A549 (cell line): ENCODE data around the gene GPR75. TPM values are rescaled to one million over a fixed set of nuclear protein-coding genes. Genes with fewer than 3 reads are reported as not detected.
"Not testable (repeated sequence)": the region's sequence is repeated elsewhere in the genome, so short reads cannot be mapped to it uniquely, and the experiment has no call there.

Source experiments
- ATAC-seq, 2 experiments: fragments of 200-7000 bp in 1 of 2; fragments of >200 bp in 1 of 2; cut with Nextera tagmentation in 1 of 2; cut with Tn5 transposase in 1 of 2; 3 replicates each; pipeline versions ENCODE4 v1.8.0 to v1.9.1; 2018 to 2020; ENCODE audit warnings: mild to moderate bottlenecking in 1 of 2, moderate library complexity in 1 of 2
- CTCF ChIA-PET: fragments of 300-600 bp; sonication (Branson Sonifier 250); formaldehyde crosslinking; extraction: SDS; loops from one replicate; lab custom pipeline; 2021; ENCODE audit warnings: antibody characterized with exemption, inconsistent platforms; lab: Yijun Ruan, JAX
- POLR2A ChIA-PET: fragments of 350-600 bp; formaldehyde crosslinking; extraction: SDS; loops from one replicate; lab custom pipeline; 2021; ENCODE audit warnings: antibody characterized with exemption, inconsistent platforms; lab: Yijun Ruan, JAX
- DNase-seq, 2 experiments: peaks; one replicate each; pipeline versions ENCODE4 v3.0.0 to v3.0.0-alpha.2; 2011 to 2016; ENCODE audit warnings: low read depth in 1 of 2, low spot score in 1 of 2
- FAIRE-seq: peaks from 2 replicates; lab custom pipeline; 2011; peaks lifted over from hg19 to GRCh38; lab: Jason Lieb, UNC
- H3K27ac ChIP-seq, 2 experiments: fragments of >200 bp; sonication (Bioruptor Twin); formaldehyde crosslinking; 3 replicates each; pipeline ENCODE4 v1.5.1; 2016 to 2017
- H3K4me1 ChIP-seq: fragments of >200 bp; sonication (Bioruptor Twin); formaldehyde crosslinking; 3 replicates; pipeline ENCODE4 v1.6.1; 2016
- H3K4me2 ChIP-seq: fragments of >200 bp; sonication (Bioruptor Twin); formaldehyde crosslinking; 3 replicates; pipeline ENCODE4 v1.6.1; 2016
- H3K4me3 ChIP-seq: fragments of >200 bp; sonication (Bioruptor Twin); formaldehyde crosslinking; 3 replicates; pipeline ENCODE4 v1.5.1; 2016
- H3K9me3 ChIP-seq: fragments of >200 bp; sonication (Bioruptor Twin); formaldehyde crosslinking; 3 replicates; pipeline ENCODE4 v1.6.1; 2016
- CBX2 ChIP-seq: fragments of 200-600 bp; sonication (generic); IDR thresholded peaks from 2 replicates; pipeline ENCODE4 v1.6.1; 2016; ENCODE audit warnings: low read depth, mild to moderate bottlenecking, borderline replicate concordance
- CEBPB ChIP-seq, 2 experiments: fragments of >200 bp in 1 of 2; sonication (Bioruptor Twin) in 1 of 2; formaldehyde crosslinking in 1 of 2; IDR thresholded peaks; 2 replicates each; pipeline ENCODE4 v1.6.1; 2012 to 2016
- CHD2 ChIP-seq: fragments of 150-350 bp; IDR thresholded peaks from 2 replicates; pipeline ENCODE4 v1.6.1; 2014; ENCODE audit warnings: low read length; ENCODE audit not compliant: partially characterized antibody
- CHD4 ChIP-seq: fragments of 200-600 bp; sonication (generic); IDR thresholded peaks from 2 replicates; pipeline ENCODE4 v1.6.1; 2016; ENCODE audit warnings: antibody characterized with exemption, mild to moderate bottlenecking, borderline replicate concordance
- EHMT2 ChIP-seq: fragments of 200-600 bp; sonication (generic); IDR thresholded peaks from 2 replicates; pipeline ENCODE4 v1.6.1; 2016; ENCODE audit warnings: antibody characterized with exemption, low read depth, mild to moderate bottlenecking, moderate library complexity
- ESRRA ChIP-seq: fragments of 150-350 bp; IDR thresholded peaks from 2 replicates; pipeline ENCODE4 v1.6.1; 2014; ENCODE audit warnings: mild to moderate bottlenecking, low read length, borderline replicate concordance
- FOXS1 ChIP-seq: fragments of 250-450 bp; sonication (Bioruptor Pico); IDR thresholded peaks from 2 replicates; pipeline ENCODE4 v1.5.0; 2020; ENCODE audit warnings: mild to moderate bottlenecking, moderate library complexity
- GATA3 ChIP-seq: IDR thresholded peaks from 2 replicates; pipeline ENCODE4 v1.6.1; 2012; ENCODE audit warnings: borderline replicate concordance
- HDAC2 ChIP-seq: fragments of 200-600 bp; sonication (generic); IDR thresholded peaks from 2 replicates; pipeline ENCODE4 v1.6.1; 2016
- HOXA7 ChIP-seq: fragments of 250-450 bp; sonication (Bioruptor Pico); IDR thresholded peaks from 2 replicates; pipeline ENCODE4 v1.5.0; 2020; ENCODE audit warnings: mild to moderate bottlenecking, moderate library complexity
- JUNB ChIP-seq: fragments of >200 bp; sonication (Bioruptor Twin); formaldehyde crosslinking; IDR thresholded peaks from 2 replicates; pipeline ENCODE4 v1.6.1; 2016
- NPAS2 ChIP-seq: fragments of 250-450 bp; sonication (Bioruptor Pico); IDR thresholded peaks from 2 replicates; pipeline ENCODE4 v1.8.0; 2022; ENCODE audit warnings: mild to moderate bottlenecking, moderate library complexity, borderline replicate concordance
- PHF8 ChIP-seq: fragments of 200-600 bp; sonication (generic); IDR thresholded peaks from 2 replicates; pipeline ENCODE4 v1.6.1; 2016; ENCODE audit warnings: low read depth, mild to moderate bottlenecking, antibody characterized with exemption, moderate library complexity, borderline replicate concordance
- POLR2AphosphoS2 ChIP-seq: conservative IDR thresholded peaks from 2 replicates; pipeline ENCODE4 v1.6.1; 2012; ENCODE audit warnings: low read length, improper control_type of control experiment, inconsistent platforms
- RARB ChIP-seq: fragments of 250-450 bp; sonication (Bioruptor Pico); IDR thresholded peaks from 2 replicates; pipeline ENCODE4 v1.8.0; 2021; ENCODE audit warnings: mild to moderate bottlenecking, moderate library complexity
- RCOR1 ChIP-seq: fragments of 150-350 bp; IDR thresholded peaks from 2 replicates; pipeline ENCODE4 v1.6.1; 2014; ENCODE audit warnings: antibody characterized with exemption, low read length, low read depth
- SMC3 ChIP-seq: fragments of >200 bp; sonication (Bioruptor Twin); formaldehyde crosslinking; IDR thresholded peaks from 3 replicates; pipeline ENCODE4 v1.6.1; 2018; ENCODE audit warnings: inconsistent platforms
- TFCP2L1 ChIP-seq: fragments of 250-450 bp; sonication (Bioruptor Pico); IDR thresholded peaks from 2 replicates; pipeline ENCODE4 v1.5.0; 2021; ENCODE audit warnings: mild to moderate bottlenecking
- ZNF302 ChIP-seq: fragments of 250-450 bp; sonication (Bioruptor Pico); IDR thresholded peaks from 2 replicates; pipeline ENCODE4 v1.9.0; 2021; ENCODE audit warnings: inconsistent platforms, mild to moderate bottlenecking, moderate library complexity
- ZSCAN20 ChIP-seq: fragments of 250-450 bp; sonication (Bioruptor Pico); IDR thresholded peaks from 2 replicates; pipeline ENCODE4 v1.8.0; 2022; ENCODE audit warnings: mild to moderate bottlenecking, moderate library complexity
- WGBS: methylation state at CpG from one replicate; pipeline ENCODE4 v1.1.6; 2017; ENCODE audit errors: missing lambda C conversion rate; 5-methylcytosine and 5-hydroxymethylcytosine counted together
- polyA plus RNA-seq, 4 experiments: library from polyadenylated mRNA; depleted of rRNA in 3 of 4; stranded (reverse); fragments of >200 nt; fragmentation: RNase III in 1 of 4; extraction: RNeasy Plus Mini Kit Qiagen cat#74134 plus additional on column Dnase treatment in 1 of 4; gene quantifications; 2 replicates in 3 of 4; 3 replicates in 1 of 4; pipeline ENCODE4 v1.2.3, GENCODE V29; 2011 to 2017
- TF ChIP-seq, protein P1 (sequence below): fragments of >200 bp; sonication (Bioruptor Twin); formaldehyde crosslinking; IDR thresholded peaks from 3 replicates; pipeline ENCODE4 v1.6.1; 2016
- TF ChIP-seq, protein P2 (sequence below): fragments of >200 bp; sonication (Bioruptor Twin); formaldehyde crosslinking; IDR thresholded peaks from 2 replicates; pipeline ENCODE4 v1.6.1; 2016
- TF ChIP-seq, protein P3 (sequence below): fragments of 200-600 bp; sonication (generic); IDR thresholded peaks from 2 replicates; pipeline ENCODE4 v1.6.1; 2016; ENCODE audit warnings: antibody characterized with exemption, mild to moderate bottlenecking, moderate library complexity
- TF ChIP-seq, protein P4 (sequence below): IDR thresholded peaks from 2 replicates; pipeline ENCODE4 v1.6.1; 2012
- TF ChIP-seq, protein P5 (sequence below): fragments of 250-450 bp; sonication (Bioruptor Pico); IDR thresholded peaks from 2 replicates; pipeline ENCODE4 v1.5.0; 2020; ENCODE audit warnings: low read depth, mild to moderate bottlenecking, moderate library complexity

GPR75 gene
- polyA plus RNA-seq, 2 of the 4 experiments (the other 2 are of a cell fraction), result 1.4 to 3.0 TPM

DNA sequence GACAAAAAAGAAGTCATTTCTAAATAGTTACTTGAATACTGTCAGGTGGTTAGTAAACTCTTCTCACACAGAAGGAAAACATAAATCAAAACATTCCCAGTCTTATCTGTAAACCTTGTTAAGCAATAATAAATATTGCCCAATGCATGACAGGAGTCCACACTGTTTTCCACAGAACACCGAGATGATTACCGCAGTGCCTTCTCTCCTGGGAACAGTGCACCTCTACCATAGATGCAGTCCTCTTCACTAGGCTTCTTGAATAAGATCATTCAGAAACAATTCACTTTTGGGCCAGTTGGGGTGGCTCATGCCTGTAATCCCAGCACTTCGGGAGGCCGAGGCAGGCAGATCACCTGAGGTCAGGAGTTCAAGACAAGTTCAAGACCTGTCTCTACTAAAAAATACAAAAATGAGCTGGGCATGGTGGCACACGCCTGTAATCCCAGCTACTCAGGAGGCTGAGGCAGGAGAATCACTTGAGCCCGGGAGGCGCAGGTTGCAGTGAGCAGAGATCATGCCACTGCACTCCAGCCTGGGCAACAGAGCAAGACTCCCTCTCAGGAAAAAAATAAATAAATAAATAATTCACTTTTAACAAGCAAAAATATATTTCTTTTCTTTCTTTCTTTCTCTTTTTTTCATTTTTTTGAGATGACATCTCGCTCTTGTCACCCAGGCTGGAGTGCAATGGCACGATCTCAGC lies 8.6 kb downstream of the GPR75 start:
- H3K4me2 ChIP-seq, FAIRE-seq, H3K9me3 ChIP-seq, POLR2A ChIA-PET, H3K4me3 ChIP-seq, H3K27ac ChIP-seq, DNase-seq, H3K4me1 ChIP-seq: not testable (repeated sequence)
- CTCF ChIA-PET, result interaction anchor here (0.7 kb wide), 1 partner anchor 1549 kb away, joined by 3 read pairs; no protein-coding TSS in a partner anchor
- peak in 1 of 2 experiments; percentile 47; a peak in 2 of 4 replicates for TF ChIP-seq CEBPB (IDR thresholded peaks at IDR 0.05)
- WGBS, result 89% methylated on average over 9 of the region's 9 CpGs
- peak in 1 of 2 experiments; percentile 35; a peak in 3 of 6 replicates for ATAC-seq

DNA sequence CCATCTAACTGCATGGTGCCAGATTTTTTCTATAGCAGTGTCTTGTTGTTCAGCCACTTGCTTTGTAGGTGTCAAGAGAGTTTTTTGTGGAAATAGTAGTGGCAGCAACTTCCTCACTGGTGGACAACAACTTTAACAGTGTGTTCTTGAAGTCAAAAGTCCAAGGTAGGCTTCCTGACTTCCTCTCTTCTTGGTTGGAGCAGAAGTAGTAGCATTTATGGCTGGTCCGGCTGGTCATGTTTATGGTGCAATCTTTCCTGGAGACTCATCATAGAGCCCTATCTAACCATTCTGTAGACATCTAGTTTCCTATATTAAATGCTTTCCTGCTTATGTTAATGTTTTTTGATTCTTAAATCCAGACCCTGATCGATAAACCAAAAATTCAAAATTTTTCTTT lies 11.7 kb downstream of the GPR75 start:
- Histone ChIP-seq H3K4me3 (no peak overlapping the region), H3K27ac (no peak overlapping the region), H3K9me3 (no peaks in the 10 kb centered on the region), H3K4me1 (no peaks in the 10 kb centered on the region), H3K4me2 (no peak overlapping the region)
- ChIA-PET POLR2A (no interaction called here), CTCF (no interaction called here)
- ATAC-seq (no peak), DNase-seq (no peak), FAIRE-seq (no peak)
- 96% methylated on average over 2 of the region's 2 CpGs for WGBS
- TF ChIP-seq HDAC2 (no peak), PHF8 (no peak), FOXS1 (CRISPR knock-in tag) (no peak), ZNF302 (no peak), NPAS2 (CRISPR knock-in tag) (no peak), CHD4 (no peak), ZSCAN20 (no peak), HOXA7 (CRISPR knock-in tag) (no peak), CHD2 (no peak), RCOR1 (no peak)
- TF ChIP-seq, protein P1, sequence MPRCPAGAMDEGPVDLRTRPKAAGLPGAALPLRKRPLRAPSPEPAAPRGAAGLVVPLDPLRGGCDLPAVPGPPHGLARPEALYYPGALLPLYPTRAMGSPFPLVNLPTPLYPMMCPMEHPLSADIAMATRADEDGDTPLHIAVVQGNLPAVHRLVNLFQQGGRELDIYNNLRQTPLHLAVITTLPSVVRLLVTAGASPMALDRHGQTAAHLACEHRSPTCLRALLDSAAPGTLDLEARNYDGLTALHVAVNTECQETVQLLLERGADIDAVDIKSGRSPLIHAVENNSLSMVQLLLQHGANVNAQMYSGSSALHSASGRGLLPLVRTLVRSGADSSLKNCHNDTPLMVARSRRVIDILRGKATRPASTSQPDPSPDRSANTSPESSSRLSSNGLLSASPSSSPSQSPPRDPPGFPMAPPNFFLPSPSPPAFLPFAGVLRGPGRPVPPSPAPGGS, result no peak
- TF ChIP-seq, protein P2, sequence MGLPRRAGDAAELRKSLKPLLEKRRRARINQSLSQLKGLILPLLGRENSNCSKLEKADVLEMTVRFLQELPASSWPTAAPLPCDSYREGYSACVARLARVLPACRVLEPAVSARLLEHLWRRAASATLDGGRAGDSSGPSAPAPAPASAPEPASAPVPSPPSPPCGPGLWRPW, result no peak
- TF ChIP-seq, protein P3, sequence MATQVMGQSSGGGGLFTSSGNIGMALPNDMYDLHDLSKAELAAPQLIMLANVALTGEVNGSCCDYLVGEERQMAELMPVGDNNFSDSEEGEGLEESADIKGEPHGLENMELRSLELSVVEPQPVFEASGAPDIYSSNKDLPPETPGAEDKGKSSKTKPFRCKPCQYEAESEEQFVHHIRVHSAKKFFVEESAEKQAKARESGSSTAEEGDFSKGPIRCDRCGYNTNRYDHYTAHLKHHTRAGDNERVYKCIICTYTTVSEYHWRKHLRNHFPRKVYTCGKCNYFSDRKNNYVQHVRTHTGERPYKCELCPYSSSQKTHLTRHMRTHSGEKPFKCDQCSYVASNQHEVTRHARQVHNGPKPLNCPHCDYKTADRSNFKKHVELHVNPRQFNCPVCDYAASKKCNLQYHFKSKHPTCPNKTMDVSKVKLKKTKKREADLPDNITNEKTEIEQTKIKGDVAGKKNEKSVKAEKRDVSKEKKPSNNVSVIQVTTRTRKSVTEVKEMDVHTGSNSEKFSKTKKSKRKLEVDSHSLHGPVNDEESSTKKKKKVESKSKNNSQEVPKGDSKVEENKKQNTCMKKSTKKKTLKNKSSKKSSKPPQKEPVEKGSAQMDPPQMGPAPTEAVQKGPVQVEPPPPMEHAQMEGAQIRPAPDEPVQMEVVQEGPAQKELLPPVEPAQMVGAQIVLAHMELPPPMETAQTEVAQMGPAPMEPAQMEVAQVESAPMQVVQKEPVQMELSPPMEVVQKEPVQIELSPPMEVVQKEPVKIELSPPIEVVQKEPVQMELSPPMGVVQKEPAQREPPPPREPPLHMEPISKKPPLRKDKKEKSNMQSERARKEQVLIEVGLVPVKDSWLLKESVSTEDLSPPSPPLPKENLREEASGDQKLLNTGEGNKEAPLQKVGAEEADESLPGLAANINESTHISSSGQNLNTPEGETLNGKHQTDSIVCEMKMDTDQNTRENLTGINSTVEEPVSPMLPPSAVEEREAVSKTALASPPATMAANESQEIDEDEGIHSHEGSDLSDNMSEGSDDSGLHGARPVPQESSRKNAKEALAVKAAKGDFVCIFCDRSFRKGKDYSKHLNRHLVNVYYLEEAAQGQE, result no peak
- TF ChIP-seq, all 56 proteins: peak for 0

DNA sequence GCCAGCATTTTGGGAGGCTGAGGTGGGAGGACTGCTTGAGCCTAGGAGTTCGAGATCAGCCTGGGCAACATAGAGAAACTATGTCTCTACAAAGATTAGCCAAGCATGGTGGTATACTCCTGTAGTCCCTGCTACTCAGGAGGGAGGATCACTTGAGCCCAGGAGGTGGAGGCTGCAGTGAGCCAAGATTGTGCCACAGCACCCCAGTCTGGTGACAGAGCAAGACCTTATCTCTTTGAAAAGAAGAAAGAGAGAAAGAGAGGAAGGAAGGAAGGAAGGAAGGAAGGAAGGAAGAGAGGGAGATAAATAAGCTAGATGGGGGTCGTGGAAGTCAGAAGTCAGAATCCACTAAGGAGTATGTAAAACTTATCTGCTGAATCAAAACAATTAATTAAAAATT lies 16.2 kb downstream of the GPR75 start:
- no peak for ATAC-seq
- no peak for TF ChIP-seq RARB (CRISPR knock-in tag)
- TF ChIP-seq POLR2AphosphoS2, result no peak
- TF ChIP-seq, protein P4, sequence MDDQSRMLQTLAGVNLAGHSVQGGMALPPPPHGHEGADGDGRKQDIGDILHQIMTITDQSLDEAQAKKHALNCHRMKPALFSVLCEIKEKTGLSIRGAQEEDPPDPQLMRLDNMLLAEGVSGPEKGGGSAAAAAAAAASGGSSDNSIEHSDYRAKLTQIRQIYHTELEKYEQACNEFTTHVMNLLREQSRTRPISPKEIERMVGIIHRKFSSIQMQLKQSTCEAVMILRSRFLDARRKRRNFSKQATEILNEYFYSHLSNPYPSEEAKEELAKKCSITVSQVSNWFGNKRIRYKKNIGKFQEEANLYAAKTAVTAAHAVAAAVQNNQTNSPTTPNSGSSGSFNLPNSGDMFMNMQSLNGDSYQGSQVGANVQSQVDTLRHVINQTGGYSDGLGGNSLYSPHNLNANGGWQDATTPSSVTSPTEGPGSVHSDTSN, result no peak
- no peak for TF ChIP-seq TFCP2L1 (CRISPR knock-in tag)
- TF ChIP-seq GATA3, result no peak
- no peak for TF ChIP-seq SMC3
- TF ChIP-seq JUNB, result no peak
- no peak for TF ChIP-seq ESRRA
- TF ChIP-seq, protein P1, result no peak
- TF ChIP-seq RCOR1, result no peak
- TF ChIP-seq FOXS1 (CRISPR knock-in tag), result no peak
- TF ChIP-seq, protein P5, sequence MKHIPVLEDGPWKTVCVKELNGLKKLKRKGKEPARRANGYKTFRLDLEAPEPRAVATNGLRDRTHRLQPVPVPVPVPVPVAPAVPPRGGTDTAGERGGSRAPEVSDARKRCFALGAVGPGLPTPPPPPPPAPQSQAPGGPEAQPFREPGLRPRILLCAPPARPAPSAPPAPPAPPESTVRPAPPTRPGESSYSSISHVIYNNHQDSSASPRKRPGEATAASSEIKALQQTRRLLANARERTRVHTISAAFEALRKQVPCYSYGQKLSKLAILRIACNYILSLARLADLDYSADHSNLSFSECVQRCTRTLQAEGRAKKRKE, result no peak
- no peak for TF ChIP-seq CBX2
- TF ChIP-seq EHMT2, result no peak

More for the DNA sequence above, 16.2 kb downstream of the GPR75 start:
- H3K9me3 ChIP-seq, result peaks cover 7% of the 10 kb centered on the region; the same call in 1 of the 3 replicates
- no peak for DNase-seq
- whole genome bisulfite sequencing, result 50% methylated on average over 2 of the region's 2 CpGs
- no peak overlapping the region for H3K27ac ChIP-seq
- CTCF ChIA-PET, result no interaction called here
- no peak overlapping the region for H3K4me3 ChIP-seq
- no peak for FAIRE-seq
- no peaks in the 10 kb centered on the region for H3K4me1 ChIP-seq
- POLR2A ChIA-PET, result no interaction called here
- H3K4me2 ChIP-seq, result no peak overlapping the region
